OCI-LY1 (cell line): Measurements from ENCODE around the gene ANAPC2.

Source experiments
- H2AFZ ChIP-seq: fragments of 200-600 bp; sonication (generic), shearing (Covaris generic); 2 replicates; pipeline ENCODE4 v1.6.0; 2014; ENCODE audit warnings: antibody characterized with exemption, mild to moderate bottlenecking, low read length
- H3F3A ChIP-seq: fragments of 200-600 bp; sonication (generic), shearing (Covaris generic); 2 replicates; pipeline ENCODE4 v1.6.0; 2014; ENCODE audit warnings: mild to moderate bottlenecking, antibody characterized with exemption, low read length, moderate library complexity; ENCODE audit not compliant: insufficient read depth
- H3K27ac ChIP-seq: fragments of 200-600 bp; sonication (generic); 2 replicates; pipeline ENCODE4 v1.5.1; 2014; ENCODE audit warnings: low read length, mixed run types, mild to moderate bottlenecking, low read depth; ENCODE audit not compliant: poor library complexity, severe bottlenecking
- H3K27me3 ChIP-seq: fragments of 200-600 bp; sonication (generic); 2 replicates; pipeline ENCODE4 v1.6.0; 2014; ENCODE audit warnings: antibody characterized with exemption, mild to moderate bottlenecking, low read length, moderate library complexity; ENCODE audit not compliant: insufficient read depth
- H3K36me3 ChIP-seq: fragments of 200-600 bp; sonication (generic); 2 replicates; pipeline ENCODE4 v1.6.1; 2014; ENCODE audit warnings: mild to moderate bottlenecking, antibody characterized with exemption, low read length, moderate library complexity, mixed read lengths; ENCODE audit not compliant: insufficient read depth
- H3K4me1 ChIP-seq: fragments of 200-600 bp; sonication (generic); 2 replicates; pipeline ENCODE4 v1.5.1; 2014; ENCODE audit warnings: mild to moderate bottlenecking, low read length, moderate library complexity; ENCODE audit not compliant: insufficient read depth, severe bottlenecking
- H3K4me2 ChIP-seq: fragments of 200-600 bp; sonication (generic), shearing (Covaris generic); 2 replicates; pipeline ENCODE4 v1.6.1; 2014; ENCODE audit warnings: low read length
- H3K4me3 ChIP-seq: fragments of 200-600 bp; sonication (generic); 2 replicates; pipeline ENCODE4 v1.5.1; 2014; ENCODE audit warnings: low read length, low read depth, mild to moderate bottlenecking, mixed read lengths; ENCODE audit not compliant: poor library complexity, severe bottlenecking
- H3K79me2 ChIP-seq: fragments of 200-600 bp; shearing (Covaris generic); 2 replicates; pipeline ENCODE4 v1.6.1; 2016; ENCODE audit warnings: mixed run types, low read length, mixed read lengths; ENCODE audit not compliant: insufficient read depth
- H3K9ac ChIP-seq: fragments of 200-600 bp; sonication (generic), shearing (Covaris generic); 2 replicates; pipeline ENCODE4 v1.6.1; 2014; ENCODE audit warnings: mild to moderate bottlenecking, low read length, mixed read lengths
- H3K9me2 ChIP-seq: fragments of 200-600 bp; sonication (generic), shearing (Covaris generic); 2 replicates; pipeline ENCODE4 v1.6.1; 2014; ENCODE audit warnings: low read depth, mild to moderate bottlenecking, low read length, mixed read lengths
- H3K9me3 ChIP-seq: fragments of 200-600 bp; shearing (Covaris generic); 2 replicates; pipeline ENCODE4 v1.6.1; 2014; ENCODE audit warnings: low read length, mixed read lengths
- H4K20me1 ChIP-seq: fragments of 200-600 bp; sonication (generic), shearing (Covaris generic); 2 replicates; pipeline ENCODE4 v1.6.0; 2016; ENCODE audit warnings: mild to moderate bottlenecking, low read length; ENCODE audit not compliant: insufficient read depth
- CTCF ChIP-seq: fragments of 200-600 bp; sonication (generic), shearing (Covaris generic); IDR thresholded peaks from 2 replicates; pipeline ENCODE4 v1.5.1; 2017; ENCODE audit warnings: mild to moderate bottlenecking, antibody characterized with exemption, low read length, moderate library complexity, mixed read lengths
- EZH2 ChIP-seq: fragments of 200-600 bp; sonication (generic), shearing (Covaris generic); IDR thresholded peaks from 2 replicates; pipeline ENCODE4 v1.8.0; 2017; ENCODE audit warnings: borderline replicate concordance, mixed run types, mild to moderate bottlenecking, antibody characterized with exemption, low read length, moderate library complexity, mixed read lengths

ANAPC2 gene

GRCh38 chr9:137141976-137142936 lies 46.1 kb downstream of the ANAPC2 start:
- no peaks in the 10 kb centered on the region for H3K79me2 ChIP-seq
- no peaks in the 10 kb centered on the region for H3K9me2 ChIP-seq
- H3K27ac ChIP-seq: no peak overlapping the region
- no peak overlapping the region for H3K9ac ChIP-seq
- H3K4me3 ChIP-seq: no peak overlapping the region
- H3K4me2 ChIP-seq: no peak overlapping the region
- H4K20me1 ChIP-seq: no peaks in the 10 kb centered on the region
- H3K27me3 ChIP-seq: no peaks in the 10 kb centered on the region
- TF ChIP-seq CTCF: no peak
- no peak for TF ChIP-seq EZH2
- H3K36me3 ChIP-seq: no peaks in the 10 kb centered on the region
- no peak overlapping the region for H2AFZ ChIP-seq
- H3K9me3 ChIP-seq: no peaks in the 10 kb centered on the region
- H3K4me1 ChIP-seq: no peaks in the 10 kb centered on the region
- H3F3A ChIP-seq: no peaks in the 10 kb centered on the region

- Histone ChIP-seq H3K27me3 (0 out of 2 replicates have a peak, but pooled peaks cover 7% of the 10 kb centered on the region), H3K4me2 (no peak overlapping the region), H3K36me3 (no peaks in the 10 kb centered on the region), H3K4me3 (no peak overlapping the region), H2AFZ (no peak overlapping the region), H3K27ac (no peak overlapping the region), H3F3A (no peaks in the 10 kb centered on the region), H3K9me2 (no peaks in the 10 kb centered on the region), H3K9ac (no peak overlapping the region), H3K4me1 (no peaks in the 10 kb centered on the region), H3K79me2 (no peaks in the 10 kb centered on the region), H3K9me3 (no peaks in the 10 kb centered on the region), H4K20me1 (no peaks in the 10 kb centered on the region)
- TF ChIP-seq CTCF (no peak), EZH2 (no peak)
These were observed 47.1 kb downstream of the ANAPC2 start for GRCh38 chr9:137141050-137141810.

- Histone ChIP-seq H3K79me2 (no peaks in the 10 kb centered on the region), H3K27me3 (0 out of 2 replicates have a peak, but pooled peaks cover 7% of the 10 kb centered on the region), H3K4me1 (no peaks in the 10 kb centered on the region), H3K36me3 (no peaks in the 10 kb centered on the region), H3K27ac (no peak overlapping the region), H4K20me1 (no peaks in the 10 kb centered on the region), H2AFZ (no peak overlapping the region), H3K4me2 (no peak overlapping the region), H3K4me3 (no peak overlapping the region), H3K9me2 (no peaks in the 10 kb centered on the region), H3K9me3 (no peaks in the 10 kb centered on the region), H3F3A (no peaks in the 10 kb centered on the region), H3K9ac (no peak overlapping the region)
- TF ChIP-seq CTCF (no peak), EZH2 (no peak)
These were observed 48.0 kb downstream of the ANAPC2 start for GRCh38 chr9:137140151-137141012.
